Chondrocyte (in vitro differentiated cells): ENCODE data around the gene BTBD10. TPM values are rescaled to one million over a fixed set of nuclear protein-coding genes. Genes with fewer than 3 reads are reported as not detected.

Experiments used
- DNase-seq: peaks from one replicate; pipeline ENCODE4 v3.0.0; 2021; ENCODE audit warnings: mixed read lengths, low spot score
- H3K27ac Mint-ChIP-seq: one replicate; pipeline ENCODE4 v1.8.0; 2021; ENCODE audit warnings: mild to moderate bottlenecking, moderate library complexity, mixed read lengths; ENCODE audit not compliant: unreplicated experiment
- H3K27me3 Mint-ChIP-seq: 2 replicates; pipeline ENCODE4 v1.8.0; 2021; ENCODE audit warnings: low read depth, mixed read lengths
- H3K36me3 Mint-ChIP-seq: 2 replicates; pipeline ENCODE4 v1.8.0; 2021; ENCODE audit warnings: low read depth, mixed read lengths
- H3K4me1 Mint-ChIP-seq: 2 replicates; pipeline ENCODE4 v1.8.0; 2021; ENCODE audit warnings: low read depth, mild to moderate bottlenecking, mixed read lengths
- H3K4me3 Mint-ChIP-seq: one replicate; pipeline ENCODE4 v1.8.0; 2021; ENCODE audit warnings: mild to moderate bottlenecking, moderate library complexity, mixed read lengths; ENCODE audit not compliant: unreplicated experiment
- H3K9me3 Mint-ChIP-seq: 2 replicates; pipeline ENCODE4 v1.8.0; 2021; ENCODE audit warnings: low read depth, mixed read lengths
- CTCF ChIP-seq: fragments of 200-600 bp; sonication (generic); IDR thresholded peaks from 2 replicates; pipeline ENCODE4 v1.5.0; 2021; ENCODE audit warnings: antibody characterized with exemption, mild to moderate bottlenecking, moderate library complexity
- total RNA-seq: library from RNA; stranded (reverse); gene quantifications from 3 replicates; pipeline ENCODE4 v1.2.1, GENCODE V29; 2021

Gene BTBD10
- total RNA-seq, 1 donor from 2014 or later, result 37.3 TPM

DNA sequence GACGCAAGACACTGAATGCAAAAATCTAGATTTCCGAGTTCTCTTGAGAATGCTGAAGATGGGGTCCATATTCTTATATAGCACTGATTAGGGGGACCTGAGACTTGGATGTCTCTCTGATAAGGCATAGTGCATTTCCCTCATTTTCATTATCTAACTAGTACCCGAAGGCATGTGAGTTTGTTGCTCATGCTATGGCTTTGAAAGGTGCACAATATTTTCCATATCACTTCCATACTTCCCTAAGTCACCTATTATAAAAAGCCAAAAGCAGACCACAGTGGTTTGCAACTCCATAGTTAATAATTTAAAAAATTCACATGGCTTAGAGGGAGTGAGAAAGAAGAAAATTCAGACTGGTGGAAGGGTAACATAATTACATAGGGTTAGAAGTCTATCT lies 1.7 kb downstream of the BTBD10 start:
- Mint-ChIP-seq H3K9me3 (no peaks in the 10 kb centered on the region), H3K36me3 (no peaks in the 10 kb centered on the region), H3K27me3 (no peaks in the 10 kb centered on the region), H3K27ac (no peak overlapping the region), H3K4me3 (peak overlapping the region; percentile 98), H3K4me1 (peaks cover 37% of the 10 kb centered on the region)
- no peak for TF ChIP-seq CTCF
- DNase-seq, result no peak

DNA sequence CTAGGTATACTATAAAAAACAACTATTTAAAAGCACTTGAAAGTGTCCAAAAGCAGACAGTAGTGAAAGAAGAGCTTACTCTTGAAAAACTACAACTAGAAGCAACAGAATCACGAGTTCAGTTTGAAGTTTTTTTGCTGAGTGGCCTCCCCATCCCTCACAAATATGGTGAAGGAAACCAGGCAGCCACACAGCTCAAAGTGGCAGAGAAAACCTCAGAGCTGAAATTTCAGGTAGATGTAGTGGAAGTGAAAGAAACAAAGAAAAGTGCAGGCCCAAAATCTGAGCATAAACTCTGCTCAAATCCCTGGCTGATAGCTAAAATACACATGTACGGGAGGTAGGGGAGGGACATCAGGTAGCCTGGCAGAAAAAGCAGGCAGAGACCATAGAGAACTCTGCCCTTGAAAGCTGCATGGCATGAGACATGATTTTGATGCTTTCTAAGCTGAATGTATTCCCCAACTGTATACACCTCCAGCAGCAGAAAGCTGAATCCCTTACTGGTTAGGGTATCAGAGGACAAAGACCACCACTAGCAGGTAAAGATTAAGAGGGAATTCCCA lies 12.1 kb downstream of the BTBD10 start:
- no peaks in the 10 kb centered on the region for H3K9me3 Mint-ChIP-seq
- H3K4me1 Mint-ChIP-seq, result peaks cover 26% of the 10 kb centered on the region
- H3K27me3 Mint-ChIP-seq, result no peaks in the 10 kb centered on the region
- H3K36me3 Mint-ChIP-seq, result no peaks in the 10 kb centered on the region
- no peak for TF ChIP-seq CTCF
- peak overlapping the region; percentile 20 for H3K27ac Mint-ChIP-seq
- DNase-seq, result no peak
- H3K4me3 Mint-ChIP-seq, result no peak overlapping the region

DNA sequence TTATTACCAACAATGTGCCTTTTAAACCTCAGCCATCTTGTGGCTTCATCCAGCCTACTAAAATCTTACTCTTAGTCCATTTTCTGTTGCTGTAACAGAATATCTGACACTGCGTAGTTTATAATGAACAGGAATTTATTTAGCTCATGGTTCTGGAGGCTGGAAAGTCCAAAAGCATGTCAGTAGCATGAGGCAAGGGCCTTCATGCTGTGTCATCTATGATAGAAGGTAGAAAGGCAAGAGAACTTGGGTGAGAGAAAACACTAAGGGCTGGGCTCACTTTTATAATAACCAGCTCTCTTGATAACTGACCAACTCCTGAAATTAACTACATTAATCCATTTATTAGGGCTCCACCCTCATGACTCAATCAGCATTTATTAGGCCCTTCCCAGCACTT lies 13.5 kb downstream of the BTBD10 start:
- no peaks in the 10 kb centered on the region for H3K36me3 Mint-ChIP-seq
- no peak for DNase-seq
- H3K4me3 Mint-ChIP-seq, result no peak overlapping the region
- no peaks in the 10 kb centered on the region for H3K27me3 Mint-ChIP-seq
- peak overlapping the region; percentile 17 for H3K27ac Mint-ChIP-seq
- no peak for TF ChIP-seq CTCF
- no peaks in the 10 kb centered on the region for H3K9me3 Mint-ChIP-seq
- H3K4me1 Mint-ChIP-seq, result peaks cover 29% of the 10 kb centered on the region

DNA sequence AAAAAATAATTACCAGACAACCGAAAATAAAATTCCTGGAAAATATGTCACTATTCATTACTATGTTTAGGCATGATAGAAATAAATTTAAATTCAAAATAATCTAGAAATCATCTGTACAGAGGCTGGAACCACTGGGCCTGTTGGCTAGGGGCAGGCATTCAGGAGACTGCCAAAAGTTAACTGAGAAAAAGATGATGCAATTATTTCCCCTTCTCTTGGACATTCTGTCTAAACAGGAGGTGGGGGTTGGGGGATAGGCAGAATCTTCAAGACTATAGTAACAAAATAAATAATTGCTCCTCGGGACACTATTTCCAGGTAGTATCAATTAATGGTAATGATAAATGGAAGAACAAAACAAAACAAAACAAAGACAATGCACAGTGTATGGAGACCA lies 14.1 kb downstream of the BTBD10 start:
- no peaks in the 10 kb centered on the region for H3K27me3 Mint-ChIP-seq
- TF ChIP-seq CTCF, result no peak
- H3K4me3 Mint-ChIP-seq, result no peak overlapping the region
- DNase-seq, result no peak
- H3K36me3 Mint-ChIP-seq, result no peaks in the 10 kb centered on the region
- peaks cover 29% of the 10 kb centered on the region for H3K4me1 Mint-ChIP-seq
- no peaks in the 10 kb centered on the region for H3K9me3 Mint-ChIP-seq
- H3K27ac Mint-ChIP-seq, result peak overlapping the region; percentile 74

DNA sequence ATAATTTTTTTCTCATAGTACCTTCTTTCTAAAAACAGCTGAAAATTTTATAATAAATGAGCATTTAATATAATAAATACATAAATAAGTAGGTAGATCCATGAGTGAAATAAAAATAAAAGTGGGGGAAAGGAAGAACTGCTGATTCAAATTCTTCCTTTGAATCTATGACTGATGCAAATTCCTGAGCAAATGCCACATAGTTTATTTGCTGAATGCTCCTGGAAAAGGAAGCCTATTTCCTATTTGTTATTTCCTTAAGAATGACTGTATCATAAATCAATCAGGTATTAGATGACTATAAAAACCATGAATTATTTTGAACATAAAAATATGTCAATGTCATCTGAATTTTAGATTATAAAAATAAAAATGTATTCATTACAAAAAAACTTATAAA lies 16.6 kb downstream of the BTBD10 start:
- no peak for DNase-seq
- Mint-ChIP-seq H3K27ac (peak overlapping the region; percentile 65), H3K4me1 (peaks cover 29% of the 10 kb centered on the region), H3K4me3 (no peak overlapping the region), H3K36me3 (no peaks in the 10 kb centered on the region), H3K9me3 (no peaks in the 10 kb centered on the region), H3K27me3 (no peaks in the 10 kb centered on the region)
- TF ChIP-seq CTCF, result no peak
